ENCODE results near the gene C1QTNF3. TPM values are rescaled to one million over a fixed set of nuclear protein-coding genes. Genes with fewer than 3 reads are reported as not detected.

Gene C1QTNF3
- total and polyA plus RNA-seq, 2 donors (not counting 1 experiment from before 2014, with no cell fraction given), result 6.6 to 11.9 TPM

DNA sequence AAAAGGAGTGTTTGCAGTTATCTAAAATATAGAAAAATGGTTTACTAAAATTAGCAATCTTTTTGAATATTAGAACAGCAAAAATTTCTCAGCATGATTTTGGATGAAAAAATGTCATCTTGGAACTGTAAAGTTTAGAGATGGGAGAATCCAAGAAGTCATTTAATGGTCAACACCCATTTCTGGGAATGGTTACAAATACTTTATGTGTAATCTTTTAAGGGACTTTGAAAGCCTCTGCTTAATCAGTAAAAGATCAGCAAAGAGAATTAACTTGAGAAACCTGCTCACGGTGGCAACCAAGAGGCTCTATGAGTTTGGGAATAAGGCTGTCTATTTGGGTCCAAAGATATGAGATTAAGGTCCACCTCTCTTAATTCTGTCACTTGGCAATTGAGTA lies 13.0 kb downstream of the C1QTNF3 start:
- TF ChIP-seq, protein P1, sequence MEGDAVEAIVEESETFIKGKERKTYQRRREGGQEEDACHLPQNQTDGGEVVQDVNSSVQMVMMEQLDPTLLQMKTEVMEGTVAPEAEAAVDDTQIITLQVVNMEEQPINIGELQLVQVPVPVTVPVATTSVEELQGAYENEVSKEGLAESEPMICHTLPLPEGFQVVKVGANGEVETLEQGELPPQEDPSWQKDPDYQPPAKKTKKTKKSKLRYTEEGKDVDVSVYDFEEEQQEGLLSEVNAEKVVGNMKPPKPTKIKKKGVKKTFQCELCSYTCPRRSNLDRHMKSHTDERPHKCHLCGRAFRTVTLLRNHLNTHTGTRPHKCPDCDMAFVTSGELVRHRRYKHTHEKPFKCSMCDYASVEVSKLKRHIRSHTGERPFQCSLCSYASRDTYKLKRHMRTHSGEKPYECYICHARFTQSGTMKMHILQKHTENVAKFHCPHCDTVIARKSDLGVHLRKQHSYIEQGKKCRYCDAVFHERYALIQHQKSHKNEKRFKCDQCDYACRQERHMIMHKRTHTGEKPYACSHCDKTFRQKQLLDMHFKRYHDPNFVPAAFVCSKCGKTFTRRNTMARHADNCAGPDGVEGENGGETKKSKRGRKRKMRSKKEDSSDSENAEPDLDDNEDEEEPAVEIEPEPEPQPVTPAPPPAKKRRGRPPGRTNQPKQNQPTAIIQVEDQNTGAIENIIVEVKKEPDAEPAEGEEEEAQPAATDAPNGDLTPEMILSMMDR (IDR thresholded peaks at IDR 0.05), result no peak
- TF ChIP-seq EZH2 (IDR thresholded peaks at IDR 0.05; ENCODE audit: borderline replicate concordance, insufficient read depth, low read depth, low read length, poor library complexity, severe bottlenecking), result no peak
- H3K9me3 Mint-ChIP-seq (ENCODE audit: insufficient read depth), result no peaks in the 10 kb centered on the region
- no peaks in the 10 kb centered on the region for H3K27me3 Mint-ChIP-seq
- WGBS (ENCODE audit: insufficient coverage), result no CpG with 5 or more reads among the region's 1 CpG
- Histone ChIP-seq H3K9ac (ENCODE audit: low read length) (no peak overlapping the region), H3K9me3 (ENCODE audit: control extremely low read depth in 1 of 3, control insufficient read depth in 2 of 3, insufficient read depth in 1 of 3, low read length in 2 of 3) (no peaks in the 10 kb centered on the region), H2AFZ (ENCODE audit: insufficient read depth, low read depth, low read length, poor library complexity, severe bottlenecking) (no peak overlapping the region), H3K4me3 (ENCODE audit: control extremely low read depth in 1 of 5, extremely low read depth in 1 of 5, insufficient read depth in 1 of 5, low read depth in 2 of 5, low read length in 4 of 5) (no peak overlapping the region), H3K4me2 (replicated peaks; ENCODE audit: low read depth, low read length, poor library complexity, severe bottlenecking) (no peak overlapping the region), H3K4me1 (ENCODE audit: control insufficient read depth in 2 of 2, insufficient read depth in 2 of 2, low read length in 2 of 2) (no peaks in the 10 kb centered on the region), H3K36me3 (replicated peaks in 1 of 2; ENCODE audit: control extremely low read depth in 1 of 2, control insufficient read depth in 1 of 2, extremely low read depth in 1 of 2, insufficient read depth in 2 of 2, low read length in 1 of 2) (peaks cover 0 to 15% of the 10 kb centered on the region in 2 experiments), H3K27me3 (replicated peaks in 1 of 4; ENCODE audit: control extremely low read depth in 1 of 4, control insufficient read depth in 3 of 4, insufficient read depth in 4 of 4, low read length in 3 of 4) (no peaks in the 10 kb centered on the region), H3K79me2 (ENCODE audit: control insufficient read depth, insufficient read depth, low read length) (no peaks in the 10 kb centered on the region), H3K27ac (ENCODE audit: low read length in 2 of 2) (no peak overlapping the region), H4K20me1 (ENCODE audit: control insufficient read depth, insufficient read depth, low read length, poor library complexity, severe bottlenecking) (no peaks in the 10 kb centered on the region)
- ChIA-PET POLR2A (no interaction called here), CTCF (no interaction called here)
- H3K4me1 Mint-ChIP-seq, result no peaks in the 10 kb centered on the region
- H3K27ac Mint-ChIP-seq, result no peak overlapping the region
- intact Hi-C loops (cut with micrococcal nuclease), result no loop called here
- no peak overlapping the region for H3K4me3 Mint-ChIP-seq
- ATAC-seq (ENCODE audit: low read depth) (no peak), DNase-seq (no peak)

DNA sequence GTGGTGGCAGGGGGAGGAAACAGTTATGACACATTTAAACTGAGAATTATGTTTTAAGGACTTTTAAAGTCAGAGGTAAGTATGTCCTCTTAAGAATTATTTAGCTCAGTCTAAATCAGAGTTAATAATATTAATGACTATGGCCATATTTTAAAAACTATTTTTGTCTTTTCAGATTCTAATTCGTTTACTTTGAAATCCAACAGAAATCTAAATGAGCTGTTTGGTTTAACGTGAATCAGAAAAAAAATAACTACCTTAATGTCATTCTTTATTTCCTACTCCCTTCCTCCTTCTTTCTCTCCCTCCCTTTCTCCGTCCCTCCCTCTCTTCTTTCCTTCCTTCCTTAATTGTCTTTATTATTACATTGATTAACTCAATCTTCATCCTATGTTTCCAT lies 14.7 kb downstream of the C1QTNF3 start:
- Mint-ChIP-seq H3K27ac (no peak overlapping the region), H3K9me3 (ENCODE audit: insufficient read depth) (no peaks in the 10 kb centered on the region), H3K4me3 (no peak overlapping the region), H3K27me3 (no peaks in the 10 kb centered on the region), H3K4me1 (no peaks in the 10 kb centered on the region)
- ATAC-seq (ENCODE audit: low read depth) (no peak), DNase-seq (no peak)
- Histone ChIP-seq H3K27ac (ENCODE audit: low read length in 2 of 2) (no peak overlapping the region), H3K4me1 (ENCODE audit: control insufficient read depth in 2 of 2, insufficient read depth in 2 of 2, low read length in 2 of 2) (no peaks in the 10 kb centered on the region), H3K4me3 (ENCODE audit: control extremely low read depth in 1 of 5, extremely low read depth in 1 of 5, insufficient read depth in 1 of 5, low read depth in 2 of 5, low read length in 4 of 5) (no peak overlapping the region), H3K4me2 (replicated peaks; ENCODE audit: low read depth, low read length, poor library complexity, severe bottlenecking) (no peak overlapping the region), H3K9me3 (ENCODE audit: control extremely low read depth in 1 of 3, control insufficient read depth in 2 of 3, insufficient read depth in 1 of 3, low read length in 2 of 3) (no peaks in the 10 kb centered on the region), H3K36me3 (replicated peaks in 1 of 2; ENCODE audit: control extremely low read depth in 1 of 2, control insufficient read depth in 1 of 2, extremely low read depth in 1 of 2, insufficient read depth in 2 of 2, low read length in 1 of 2) (peaks cover 0 to 14% of the 10 kb centered on the region in 2 experiments), H3K27me3 (replicated peaks in 1 of 4; ENCODE audit: control extremely low read depth in 1 of 4, control insufficient read depth in 3 of 4, insufficient read depth in 4 of 4, low read length in 3 of 4) (no peaks in the 10 kb centered on the region), H3K9ac (ENCODE audit: low read length) (no peak overlapping the region), H2AFZ (ENCODE audit: insufficient read depth, low read depth, low read length, poor library complexity, severe bottlenecking) (no peak overlapping the region), H4K20me1 (ENCODE audit: control insufficient read depth, insufficient read depth, low read length, poor library complexity, severe bottlenecking) (no peaks in the 10 kb centered on the region), H3K79me2 (ENCODE audit: control insufficient read depth, insufficient read depth, low read length) (no peaks in the 10 kb centered on the region)
- TF ChIP-seq EZH2 (IDR thresholded peaks at IDR 0.05; ENCODE audit: borderline replicate concordance, insufficient read depth, low read depth, low read length, poor library complexity, severe bottlenecking), result no peak
- TF ChIP-seq, protein P1 (IDR thresholded peaks at IDR 0.05), result no peak
- ChIA-PET POLR2A (no interaction called here), CTCF (interaction anchor here (0.6 to 0.7 kb wide), 2 partner anchors 92 to 460 kb away, joined by 3 read pairs; partner anchors contain the start of gene RXFP3)
- intact Hi-C loops (cut with micrococcal nuclease), result no loop called here
- 100% methylated on average over 1 of the region's 3 CpGs for WGBS (ENCODE audit: insufficient coverage)
